ENCODE measurements around the gene SPG7.

DNA sequence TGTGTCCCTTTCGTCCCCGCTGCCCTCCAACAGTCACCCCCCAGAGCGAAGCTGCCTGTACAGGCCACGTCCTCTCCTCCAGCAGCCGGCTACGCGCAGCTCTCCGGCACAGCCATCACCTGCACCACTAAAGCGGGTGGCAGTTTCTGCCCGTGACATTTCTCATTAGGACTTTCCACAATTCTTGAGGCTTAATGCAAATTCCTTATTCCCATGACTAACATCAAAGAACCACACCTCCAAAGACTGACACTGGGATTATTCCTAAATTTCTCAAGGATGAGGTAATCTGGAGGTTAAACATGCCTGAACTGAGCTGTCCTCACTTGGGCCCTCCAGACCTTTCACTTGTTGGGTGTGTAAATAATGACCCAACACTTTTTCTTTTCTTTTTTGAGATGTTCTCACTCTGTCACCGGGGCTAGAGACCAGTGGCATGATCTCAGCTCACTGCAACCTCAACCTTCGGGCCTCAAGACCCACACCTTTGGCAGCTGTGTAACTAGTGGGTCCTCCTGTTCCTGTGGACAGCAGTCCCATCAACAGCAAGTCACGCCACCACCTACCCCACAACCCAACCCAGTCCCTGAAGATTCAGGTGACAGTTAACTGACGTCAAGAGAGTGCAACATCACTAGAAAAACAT, 29.5 kb upstream of the SPG7 start:
- TF ChIP-seq ELF4 (CRISPR knock-in tag; IDR thresholded peaks at IDR 0.05) (no peak), C11orf30 (IDR thresholded peaks at IDR 0.05; ENCODE audit: low read depth) (no peak), CTCF (IDR thresholded peaks at IDR 0.05 in 2 of 3, conservative IDR thresholded peaks at IDR 0.05 in 1 of 3; ENCODE audit: insufficient read depth in 2 of 3, low read depth in 1 of 3, low read length in 3 of 3) (no peak), NONO (IDR thresholded peaks at IDR 0.05; ENCODE audit: low read depth in 2 of 2, low read length in 1 of 2) (no peak), E2F8 (IDR thresholded peaks at IDR 0.05; ENCODE audit: low read depth, partially characterized antibody) (no peak), POLR2AphosphoS2 (IDR thresholded peaks at IDR 0.05; ENCODE audit: low read length) (no peak), EZH2 (IDR thresholded peaks at IDR 0.05; ENCODE audit: borderline replicate concordance, low read depth, low read length) (no peak), FOXK1 (CRISPR knock-in tag; IDR thresholded peaks at IDR 0.05; ENCODE audit: borderline replicate concordance) (no peak), NBN (IDR thresholded peaks at IDR 0.05; ENCODE audit: low read depth) (no peak), POLR2A (conservative IDR thresholded peaks at IDR 0.05) (no peak), KAT7 (CRISPR knock-in tag; IDR thresholded peaks at IDR 0.05; ENCODE audit: borderline replicate concordance) (no peak), U2AF2 (optimal IDR thresholded peaks at IDR 0.05; ENCODE audit: low read depth, low read length) (no peak), ZFX (CRISPR knock-in tag; IDR thresholded peaks at IDR 0.05) (no peak), GATAD2A (IDR thresholded peaks at IDR 0.05) (no peak)
